ENCODE results near the gene ALAS1.
"Not testable (repeated sequence)": the region's sequence is repeated elsewhere in the genome, so short reads cannot be mapped to it uniquely, and the experiment has no call there.

ALAS1 gene

DNA sequence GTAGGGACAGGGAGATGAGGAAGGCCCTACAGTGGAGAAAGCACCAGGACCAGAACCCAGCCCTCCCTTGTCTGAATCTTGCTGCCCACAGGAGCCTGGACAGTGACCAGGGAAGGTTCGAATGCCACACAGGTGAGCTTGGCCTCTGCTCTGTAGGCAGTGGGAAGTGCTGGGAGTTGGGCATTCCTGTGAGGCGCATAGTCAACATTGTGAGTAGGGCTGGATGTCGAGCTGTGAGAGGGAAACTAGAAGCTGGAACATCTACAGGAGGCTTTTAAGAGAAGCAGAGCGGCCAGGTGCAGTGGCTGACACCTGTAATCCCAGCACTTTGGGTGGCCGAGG, 20.3 kb upstream of the ALAS1 start:
- FAIRE-seq, result no peak

DNA sequence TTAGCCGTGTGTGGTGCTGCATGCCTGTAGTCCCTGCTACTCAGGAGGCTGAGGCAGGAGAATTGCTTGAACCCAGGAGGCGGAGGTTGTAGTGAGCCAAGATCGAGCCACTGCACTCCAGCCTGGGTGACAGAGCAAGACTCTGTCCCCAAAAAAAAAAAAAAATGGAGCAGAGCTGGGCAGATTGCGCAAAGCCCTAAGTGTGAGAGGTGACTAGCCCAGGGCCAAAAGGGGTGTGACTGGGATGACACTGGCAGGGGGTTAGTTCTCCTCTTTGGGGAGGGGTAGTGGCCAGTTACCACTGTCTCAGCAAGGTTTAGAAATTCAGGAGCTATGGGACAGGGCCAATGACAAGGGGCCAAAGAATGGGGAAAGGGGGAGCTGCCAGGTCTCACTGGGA, 19.8 kb upstream of the ALAS1 start:
- not testable (repeated sequence) for FAIRE-seq

- no peak for FAIRE-seq
Measured at GRCh38 chr3:52178537-52178936, 19.4 kb upstream of the ALAS1 start.

- no peak for FAIRE-seq
Measured at GRCh38 chr3:52181543-52181942, 16.4 kb upstream of the ALAS1 start.

DNA sequence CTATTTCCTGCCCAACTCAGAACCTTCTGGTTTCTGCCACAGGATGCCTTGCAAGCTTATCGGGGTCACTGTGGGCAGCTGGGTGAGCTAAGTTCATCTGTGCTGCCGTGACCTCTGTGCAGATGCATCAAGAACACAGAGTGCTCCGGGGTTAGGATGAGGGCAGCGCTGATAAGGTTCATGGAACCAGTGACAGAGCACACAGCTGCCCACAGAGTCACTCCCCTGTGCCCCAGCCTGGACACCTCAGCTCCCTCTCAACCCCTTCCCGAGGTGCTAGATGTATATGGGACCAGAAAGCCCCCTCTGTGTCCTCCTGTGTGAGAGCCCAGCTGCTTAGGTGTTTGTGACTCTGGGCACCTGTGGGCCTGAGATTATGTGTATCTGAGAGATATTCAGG, 15.8 kb upstream of the ALAS1 start:
- FAIRE-seq, result no peak

DNA sequence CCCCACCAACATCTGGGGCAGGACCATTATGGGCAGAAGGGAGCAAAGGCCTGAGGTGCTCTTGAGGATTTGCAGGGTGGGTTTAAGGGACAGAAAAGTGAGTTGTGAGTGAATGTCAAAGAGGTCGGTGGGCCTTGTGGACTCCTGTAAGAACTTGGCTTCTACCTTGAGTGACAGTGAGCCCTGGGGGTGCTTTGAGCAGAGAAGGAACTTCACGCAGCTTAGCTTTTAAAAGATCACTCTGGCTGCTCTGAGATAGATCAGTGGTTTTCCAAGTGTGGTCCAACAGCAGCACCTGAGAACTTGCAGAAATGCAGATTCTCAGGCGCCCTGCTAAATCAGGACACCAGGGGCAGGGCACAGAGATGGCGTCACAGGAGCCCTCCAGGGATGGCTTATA, 15.3 kb upstream of the ALAS1 start:
- FAIRE-seq, result no peak

GRCh38 chr3:52183786-52184445, 14.0 kb upstream of the ALAS1 start:
- no peak for FAIRE-seq

DNA sequence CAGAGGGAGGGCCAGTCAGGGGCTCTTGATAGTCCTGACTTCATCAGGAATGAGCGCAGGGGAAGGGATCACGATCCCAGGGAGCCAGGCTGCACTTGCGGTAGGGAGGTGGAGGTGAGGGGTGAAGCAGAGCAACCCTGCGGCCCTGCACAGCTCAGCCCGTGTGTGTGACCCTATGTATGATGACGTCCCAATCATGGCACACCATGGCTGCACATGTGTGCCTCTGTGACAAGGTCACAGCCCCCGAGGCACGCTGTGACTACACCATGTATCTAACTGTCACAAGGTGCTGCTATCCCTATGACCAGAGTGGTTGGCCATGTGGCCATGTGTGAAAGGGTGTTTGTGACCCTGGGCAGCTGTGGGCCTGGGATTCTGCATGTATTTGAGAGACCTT, 13.3 kb upstream of the ALAS1 start:
- no peak for FAIRE-seq

GRCh38 chr3:52185311-52185710, 12.6 kb upstream of the ALAS1 start:
- FAIRE-seq, result no peak

DNA sequence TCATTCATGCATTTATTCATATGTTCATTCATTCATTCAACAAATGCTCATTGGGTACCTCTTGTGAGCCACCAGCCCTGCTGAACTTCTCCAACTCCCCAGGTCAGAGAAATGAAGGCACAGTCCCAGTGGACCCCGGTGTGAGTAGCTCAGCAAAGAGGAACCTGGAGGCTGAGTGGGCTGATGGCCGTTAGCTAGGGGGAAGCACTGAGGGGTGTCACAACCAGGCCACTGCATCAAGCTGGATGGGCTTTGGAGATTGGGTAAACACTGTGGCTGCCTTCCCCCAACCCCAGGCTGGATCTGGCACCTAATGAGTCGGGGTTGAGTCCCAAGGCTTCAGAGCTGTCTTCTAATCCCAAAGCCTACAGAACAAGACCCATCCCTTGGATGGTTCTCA, 12.1 kb upstream of the ALAS1 start:
- no peak for FAIRE-seq

- no peak for FAIRE-seq
Measured at GRCh38 chr3:52186729-52187128, 11.2 kb upstream of the ALAS1 start.

- FAIRE-seq, result no peak
Measured at GRCh38 chr3:52188556-52188955, 9.4 kb upstream of the ALAS1 start.

- FAIRE-seq, result no peak
Measured at GRCh38 chr3:52190294-52191074, 7.5 kb upstream of the ALAS1 start.

- FAIRE-seq, result no peak
Measured at GRCh38 chr3:52191663-52192062, 6.3 kb upstream of the ALAS1 start.

- no peak for FAIRE-seq
Measured at GRCh38 chr3:52193065-52193464, 4.9 kb upstream of the ALAS1 start.

DNA sequence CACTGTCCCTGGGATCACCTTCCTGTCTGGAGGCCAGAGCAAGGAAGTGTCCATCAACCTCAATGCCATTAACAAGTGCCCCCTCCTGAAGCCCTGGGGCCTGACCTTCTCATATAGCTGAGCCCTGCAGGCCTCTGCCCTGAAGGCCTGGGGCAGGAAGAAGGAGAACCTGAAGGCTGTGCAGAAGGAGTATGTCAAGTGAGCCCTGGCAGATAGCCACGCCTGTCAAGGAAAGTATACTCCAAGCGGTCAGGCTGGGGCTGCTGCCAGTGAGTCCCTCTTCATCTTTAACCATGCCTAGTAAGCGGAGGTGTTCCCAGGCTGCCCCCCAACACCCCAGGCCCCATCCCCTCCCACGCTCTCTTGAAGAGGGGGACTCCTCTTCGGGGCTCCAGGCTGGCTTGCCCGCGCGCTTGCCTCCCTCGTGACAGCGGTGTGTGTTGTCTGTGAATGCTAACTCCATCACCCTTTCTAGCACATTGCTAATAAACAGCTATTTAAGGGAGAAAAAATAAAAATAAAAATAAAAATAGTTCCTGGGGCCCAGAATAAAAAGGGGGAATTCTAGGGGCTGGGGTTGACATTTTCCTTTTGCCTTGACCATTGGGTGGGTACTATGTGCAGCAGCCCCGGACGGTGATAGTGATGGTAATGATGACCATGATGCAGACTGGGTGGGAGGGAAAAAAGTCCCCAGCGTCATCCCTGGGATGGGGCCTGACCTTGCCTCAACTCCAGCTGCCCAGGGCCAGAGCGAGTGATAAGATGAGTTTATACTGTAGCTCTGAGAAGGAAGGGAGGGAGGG, 3.3 kb upstream of the ALAS1 start:
- no peak for FAIRE-seq

DNA sequence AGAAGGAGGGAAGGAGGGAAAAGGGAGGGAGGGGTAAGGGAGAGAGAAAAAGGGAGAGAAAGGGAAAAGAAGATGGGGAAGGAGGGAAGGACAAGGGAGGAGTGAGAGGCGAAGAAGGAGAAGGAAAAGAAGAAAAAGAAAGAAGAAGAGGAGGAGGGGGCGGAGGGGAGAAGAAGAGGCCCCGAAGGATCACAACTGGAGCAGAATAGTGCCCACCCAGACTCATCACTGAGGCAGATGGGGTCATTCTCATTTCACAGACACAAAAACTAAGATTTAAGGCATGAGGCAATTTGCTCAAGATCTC, 2.7 kb upstream of the ALAS1 start:
- no peak for FAIRE-seq

DNA sequence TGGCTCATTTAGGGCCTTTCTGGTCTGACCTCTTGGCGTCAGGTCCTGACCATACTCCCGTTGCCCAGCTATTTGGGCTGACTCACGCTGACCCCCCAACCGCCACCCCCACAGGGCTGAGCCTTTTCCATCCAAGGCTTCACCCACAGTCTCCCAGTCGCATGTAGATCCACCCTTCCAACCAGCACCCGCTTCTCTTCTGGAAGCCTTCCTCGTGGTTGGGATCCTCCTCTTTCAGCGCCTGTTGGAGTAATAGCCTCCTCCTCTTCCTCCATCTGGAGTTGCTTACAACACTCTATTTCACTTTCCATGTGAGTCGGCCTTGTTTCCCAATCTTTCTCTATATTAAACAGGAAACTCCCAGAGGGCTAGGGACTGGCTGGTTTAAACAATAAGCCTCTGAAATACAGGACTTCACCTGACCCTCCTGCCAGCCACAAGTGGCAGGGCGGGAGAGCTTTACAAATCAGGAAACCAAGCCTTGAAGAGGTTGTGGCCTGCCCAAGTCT, 2.1 kb upstream of the ALAS1 start:
- no peak for FAIRE-seq

DNA sequence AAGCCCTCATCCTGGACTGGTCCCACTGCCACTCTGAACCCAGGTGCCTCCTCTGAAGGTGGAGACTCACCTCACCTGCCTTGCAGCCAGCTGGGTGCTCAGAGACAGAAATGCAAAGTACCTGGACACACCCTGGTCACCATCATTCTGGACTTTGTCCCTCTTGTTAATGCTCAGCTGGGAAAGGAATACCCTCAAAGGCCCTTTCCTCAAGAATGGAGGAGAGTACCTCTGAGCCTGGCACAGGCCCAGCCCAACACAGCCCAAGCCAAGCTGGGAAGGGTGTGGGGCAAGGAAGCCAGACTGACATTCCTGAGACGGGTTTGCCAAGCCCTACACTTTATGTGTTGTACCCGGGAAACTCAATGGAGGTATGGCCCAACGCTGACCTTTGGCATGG, 983 bp upstream of the ALAS1 start:
- FAIRE-seq, result no peak

- FAIRE-seq, result no peak
Measured at GRCh38 chr3:52197499-52197841, 490 bp upstream of the ALAS1 start.

GRCh38 chr3:52198643-52199608, 966 bp downstream of the ALAS1 start:
- FAIRE-seq, result no peak

DNA sequence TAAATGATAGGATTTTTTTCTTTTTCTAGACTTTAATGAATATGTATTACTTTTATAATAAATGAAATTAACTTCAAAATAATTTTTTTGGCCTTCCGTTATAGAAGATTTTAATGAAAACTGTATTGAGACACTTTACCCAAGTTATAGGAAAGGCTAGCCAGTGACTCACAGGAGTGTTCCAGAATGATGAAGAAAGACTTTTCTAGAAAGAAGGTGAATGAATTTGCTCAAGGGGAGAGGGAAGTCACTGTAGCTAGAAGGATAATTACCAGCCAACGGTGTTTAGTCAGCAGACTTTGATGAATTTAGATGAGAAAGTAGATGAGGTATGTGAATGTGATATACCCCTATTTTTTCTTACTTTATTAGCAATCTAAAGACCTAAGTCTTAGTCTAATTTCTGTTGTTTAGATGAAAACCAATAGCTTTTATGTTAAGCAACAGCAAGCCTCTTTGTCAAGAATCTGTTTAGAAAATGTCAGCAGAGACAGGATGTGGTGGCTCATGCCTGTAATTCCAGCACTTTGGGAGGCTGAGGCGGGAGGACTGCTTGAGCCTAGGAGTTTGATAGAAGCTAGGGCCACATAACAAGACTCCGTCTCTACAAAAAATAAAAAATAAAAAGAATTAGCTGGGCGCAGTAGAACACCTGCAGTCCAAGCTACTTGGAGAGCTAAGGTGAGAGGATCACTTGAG, 3.2 kb downstream of the ALAS1 start:
- FAIRE-seq, result peak; percentile 6

Measured in G401.6 (cell line).